ENCODE results near the gene ARHGAP33.

The ARHGAP33 gene

GRCh38 chr19:35740423-35741202 lies 34.8 kb upstream of the ARHGAP33 start:
- peak; percentile 93 for DNase-seq

- no peak for DNase-seq
Measured at GRCh38 chr19:35741203-35741515, 34.2 kb upstream of the ARHGAP33 start.

GRCh38 chr19:35742121-35742724 lies 33.1 kb upstream of the ARHGAP33 start, which contains the start of gene IGFLR1:
TSS of gene IGFLR1 (minus strand) at chr19:35742452. CDS start at chr19:35741180, 1,272 bp downstream.
- no peak for DNase-seq

- no peak for DNase-seq
Measured at GRCh38 chr19:35743640-35744429, 31.5 kb upstream of the ARHGAP33 start.

- peak; percentile 76 for DNase-seq
Measured at GRCh38 chr19:35744430-35745327, 30.7 kb upstream of the ARHGAP33 start.

- DNase-seq, result peak; percentile 97
Measured at GRCh38 chr19:35745328-35746086, 29.9 kb upstream of the ARHGAP33 start, which contains the start of the genes PSENEN and U2AF1L4. TSS of gene PSENEN (plus strand) at chr19:35745651. CDS start at chr19:35745931, 280 bp downstream. TSS of gene U2AF1L4 (minus strand) at chr19:35745418. CDS start at chr19:35745391, 27 bp downstream.

- DNase-seq, result no peak
Measured at GRCh38 chr19:35746087-35746462, 29.3 kb upstream of the ARHGAP33 start.

- DNase-seq, result no peak
Measured at GRCh38 chr19:35746531-35746930, 28.8 kb upstream of the ARHGAP33 start.

- peak; percentile 96 for DNase-seq
Measured at GRCh38 chr19:35748106-35749020, 27.0 kb upstream of the ARHGAP33 start, which contains the start of gene LIN37. TSS of gene LIN37 (plus strand) at chr19:35748576. CDS start at chr19:35748725, 149 bp downstream.

GRCh38 chr19:35750167-35750566 lies 25.2 kb upstream of the ARHGAP33 start:
- DNase-seq, result no peak

GRCh38 chr19:35751839-35752745 lies 23.3 kb upstream of the ARHGAP33 start:
- no peak for DNase-seq

- DNase-seq, result no peak
Measured at GRCh38 chr19:35752746-35753350, 22.5 kb upstream of the ARHGAP33 start.

GRCh38 chr19:35753634-35754369 lies 21.6 kb upstream of the ARHGAP33 start:
- DNase-seq, result no peak

- no peak for DNase-seq
Measured at GRCh38 chr19:35754370-35755130, 20.8 kb upstream of the ARHGAP33 start.

GRCh38 chr19:35755131-35755549 lies 20.2 kb upstream of the ARHGAP33 start:
- no peak for DNase-seq

GRCh38 chr19:35755550-35756376 lies 19.6 kb upstream of the ARHGAP33 start:
- DNase-seq, result no peak

Measured in NCI-H2107 (cell line).